ENCODE results near the gene GRID1. TPM values are rescaled to one million over a fixed set of nuclear protein-coding genes. Genes with fewer than 3 reads are reported as not detected.

The GRID1 gene
- total and polyA plus RNA-seq, 8 donors = 0.31 to 8.5 (median 1.0) TPM; not detected in 1

- Histone ChIP-seq H3K36me3 (no peaks in the 10 kb centered on the region), H3K27ac (no peak overlapping the region), H3K9me3 (no peaks in the 10 kb centered on the region), H3K4me1 (no peaks in the 10 kb centered on the region), H3K27me3 (no peaks in the 10 kb centered on the region), H3K4me3 (no peak overlapping the region)
- 92 to 97% (median 95%) methylated on average over 9 of the region's 9 CpGs for WGBS, 5 donors
- no peak for DNase-seq
- intact Hi-C loops (cut with DNase I; ENCODE audit: low total_unique reads) = no loop called here
- TF ChIP-seq CTCF (IDR thresholded peaks at IDR 0.05) (no peak), POLR2AphosphoS5 (IDR thresholded peaks at IDR 0.05) (no peak), POLR2A (IDR thresholded peaks at IDR 0.05) (no peak), EP300 (IDR thresholded peaks at IDR 0.05) (no peak)
These were observed 746.8 kb downstream of the GRID1 start for GRCh38 chr10:85619832-85620231.

GRCh38 chr10:85618841-85619240 is 747.8 kb downstream of the GRID1 start:
- 56 to 83% (median 70%) methylated on average over 3 of the region's 3 CpGs for WGBS, 5 donors
- TF ChIP-seq POLR2A (IDR thresholded peaks at IDR 0.05) (no peak), CTCF (IDR thresholded peaks at IDR 0.05) (no peak)
- no peaks in the 10 kb centered on the region for H3K4me1 ChIP-seq
- H3K36me3 ChIP-seq = no peaks in the 10 kb centered on the region
- intact Hi-C loops (cut with DNase I; ENCODE audit: low total_unique reads) = no loop called here
- no peak for DNase-seq
- H3K27me3 ChIP-seq = no peaks in the 10 kb centered on the region
- no peak overlapping the region for H3K4me3 ChIP-seq
- no peak overlapping the region for H3K27ac ChIP-seq
- no peaks in the 10 kb centered on the region for H3K9me3 ChIP-seq

- WGBS, 5 donors = 85 to 93% (median 87%) methylated on average over 8 to 9 of the region's 9 CpGs
- TF ChIP-seq POLR2AphosphoS5 (IDR thresholded peaks at IDR 0.05) = no peak
- TF ChIP-seq POLR2A (IDR thresholded peaks at IDR 0.05) = no peak
- no peak for TF ChIP-seq EP300 (IDR thresholded peaks at IDR 0.05)
- TF ChIP-seq CTCF (IDR thresholded peaks at IDR 0.05) = no peak
- Histone ChIP-seq H3K4me1 (no peaks in the 10 kb centered on the region), H3K27me3 (no peaks in the 10 kb centered on the region), H3K36me3 (no peaks in the 10 kb centered on the region), H3K27ac (no peak overlapping the region), H3K4me3 (no peak overlapping the region), H3K9me3 (no peaks in the 10 kb centered on the region)
- intact Hi-C loops (cut with DNase I; ENCODE audit: low total_unique reads) = no loop called here
- DNase-seq = no peak
These were observed 748.6 kb downstream of the GRID1 start for GRCh38 chr10:85617751-85618546.

DNA sequence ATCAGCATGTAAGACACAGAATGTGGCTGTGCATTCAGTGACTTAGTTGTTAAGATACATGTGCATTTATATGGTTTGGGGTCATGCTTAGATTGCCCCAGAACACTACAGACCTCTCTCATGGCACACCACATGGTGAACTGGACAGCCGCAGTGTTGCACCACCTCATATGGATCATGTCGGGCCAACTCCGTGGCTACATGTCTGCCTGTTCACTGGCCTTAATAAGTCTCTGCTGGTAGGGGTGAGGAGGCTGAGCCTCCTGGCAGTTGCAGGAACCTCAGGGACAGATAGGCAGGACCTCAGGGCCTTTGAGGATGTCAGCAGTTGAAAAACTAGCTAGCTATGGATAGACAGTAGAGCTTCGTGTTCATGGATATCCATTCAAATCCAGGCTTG is 751.0 kb downstream of the GRID1 start:
- H3K9me3 ChIP-seq = no peaks in the 10 kb centered on the region
- no peaks in the 10 kb centered on the region for H3K4me1 ChIP-seq
- no peak overlapping the region for H3K27ac ChIP-seq
- intact Hi-C loops (cut with DNase I; ENCODE audit: low total_unique reads) = no loop called here
- 91 to 97% (median 95%) methylated on average over 4 of the region's 4 CpGs for WGBS, 5 donors
- H3K36me3 ChIP-seq = no peaks in the 10 kb centered on the region
- no peak overlapping the region for H3K4me3 ChIP-seq
- no peak for TF ChIP-seq POLR2AphosphoS5 (IDR thresholded peaks at IDR 0.05)
- no peak for TF ChIP-seq CTCF (IDR thresholded peaks at IDR 0.05)
- no peak for TF ChIP-seq POLR2A (IDR thresholded peaks at IDR 0.05)
- no peak for TF ChIP-seq EP300 (IDR thresholded peaks at IDR 0.05)
- no peaks in the 10 kb centered on the region for H3K27me3 ChIP-seq
- no peak for DNase-seq
